RWPE1 (cell line): ENCODE measurements around the gene CDKN1A.
"Not testable (repeated sequence)": the region's sequence is repeated elsewhere in the genome, so short reads cannot be mapped to it uniquely, and the experiment has no call there.

Experiments used
- CTCF ChIA-PET: fragments of 350-600 bp; sonication (Branson Sonifier 250); formaldehyde crosslinking; extraction: SDS; loops from one replicate; lab custom pipeline; 2021; lab: Yijun Ruan, JAX
- POLR2A ChIA-PET: fragments of 400-600 bp; formaldehyde crosslinking; extraction: SDS; loops from one replicate; lab custom pipeline; 2020; ENCODE audit warnings: antibody characterized with exemption; ENCODE audit not compliant: low non-redundant PET; lab: Yijun Ruan, JAX
- DNase-seq: peaks from one replicate; pipeline ENCODE4 v3.0.0; 2012; ENCODE audit warnings: low spot score
- H3K27ac ChIP-seq: fragments of 450-650 bp; 2 replicates; pipeline ENCODE4 v1.5.1; 2017
- CTCF ChIP-seq: fragments of 450-650 bp; conservative IDR thresholded peaks from 2 replicates; pipeline ENCODE4 v1.5.1; 2017; ENCODE audit warnings: low read depth, mild to moderate bottlenecking

Gene CDKN1A

GRCh38 chr6:36703081-36703606, 24.6 kb downstream of the CDKN1A start:
- CTCF ChIA-PET = interaction anchor here (0.6 kb wide), 1 partner anchor 17 kb away, joined by 3 read pairs; no protein-coding TSS in a partner anchor
- POLR2A ChIA-PET = no interaction called here
- no peak overlapping the region for H3K27ac ChIP-seq
- no peak for DNase-seq
- TF ChIP-seq CTCF = no peak

DNA sequence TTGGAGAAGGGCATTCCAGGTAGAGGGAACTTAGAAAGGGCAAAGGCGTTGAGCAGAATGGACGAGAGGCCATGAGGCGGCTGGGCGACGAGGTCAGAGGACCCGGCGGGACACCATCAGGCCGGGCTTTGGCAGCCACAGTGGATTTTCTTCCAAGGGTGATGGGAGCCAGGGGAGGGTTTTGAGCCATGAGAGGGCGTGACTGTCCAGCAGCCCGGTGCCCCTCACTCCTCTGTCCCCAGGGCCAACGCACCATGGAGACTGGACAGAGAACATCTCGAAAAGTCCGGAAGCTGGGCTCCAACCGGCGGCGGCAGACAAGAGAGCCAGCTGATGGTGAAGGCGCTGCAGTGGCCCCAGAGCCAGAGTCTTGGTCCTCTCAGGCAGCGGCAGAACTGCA, 25.5 kb downstream of the CDKN1A start:
- CTCF ChIA-PET = no interaction called here
- TF ChIP-seq CTCF = no peak
- POLR2A ChIA-PET = no interaction called here
- no peak for DNase-seq
- H3K27ac ChIP-seq = no peak overlapping the region

GRCh38 chr6:36704961-36705577, 26.6 kb downstream of the CDKN1A start:
- POLR2A ChIA-PET, DNase-seq, H3K27ac ChIP-seq: not testable (repeated sequence)
- CTCF ChIA-PET = interaction anchor here (0.6 kb wide), 1 partner anchor 140 kb away, joined by 3 read pairs; no protein-coding TSS in a partner anchor

GRCh38 chr6:36706339-36706738, 27.8 kb downstream of the CDKN1A start:
- no peak for TF ChIP-seq CTCF
- POLR2A ChIA-PET = no interaction called here
- no peak overlapping the region for H3K27ac ChIP-seq
- no peak for DNase-seq
- CTCF ChIA-PET = no interaction called here

- no peak for TF ChIP-seq CTCF
- CTCF ChIA-PET = interaction anchor here (0.6 to 1.2 kb wide), 2 partner anchors 29 to 47 kb away, joined by 3 to 6 read pairs; no protein-coding TSS in a partner anchor
These were observed 34.3 kb downstream of the CDKN1A start for GRCh38 chr6:36712816-36713215.

DNA sequence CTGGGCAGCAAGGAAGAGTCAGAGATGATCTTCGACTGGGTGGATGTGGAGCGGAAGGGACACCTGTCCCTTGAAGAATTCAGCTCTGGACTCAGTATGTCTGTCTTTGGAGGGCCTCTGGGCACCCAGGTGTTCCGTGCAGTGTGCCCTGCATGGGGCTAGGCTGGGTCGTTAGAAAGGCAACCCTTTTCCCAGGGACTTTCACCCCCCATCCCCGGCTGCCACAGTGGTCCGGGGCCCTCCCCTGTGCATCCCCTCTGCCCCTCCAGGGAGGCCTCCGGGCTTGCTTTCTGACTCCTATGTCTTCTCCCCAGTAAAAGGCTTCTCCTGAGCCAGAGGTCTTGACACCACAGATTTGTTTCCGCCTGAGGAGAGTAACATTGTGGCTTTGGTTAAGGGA, 35.3 kb downstream of the CDKN1A start:
- no peak overlapping the region for H3K27ac ChIP-seq
- no peak for TF ChIP-seq CTCF
- no peak for DNase-seq
- ChIA-PET CTCF (no interaction called here), POLR2A (no interaction called here)

More at GRCh38 chr6:36712816-36713215, 34.3 kb downstream of the CDKN1A start:
- no peak for DNase-seq
- POLR2A ChIA-PET = no interaction called here
- H3K27ac ChIP-seq = no peak overlapping the region

GRCh38 chr6:36714511-36714910, 36.0 kb downstream of the CDKN1A start:
- no peak for TF ChIP-seq CTCF
- ChIA-PET CTCF (no interaction called here), POLR2A (no interaction called here)
- no peak for DNase-seq
- no peak overlapping the region; the same call in 1 of the 2 replicates for H3K27ac ChIP-seq
